ENCODE data around the gene SHFL. TPM values are rescaled to one million over a fixed set of nuclear protein-coding genes. Genes with fewer than 3 reads are reported as not detected.

The SHFL gene
- polyA plus RNA-seq, 4 donors = 21.2 to 34.3 (median 27.5) TPM

DNA sequence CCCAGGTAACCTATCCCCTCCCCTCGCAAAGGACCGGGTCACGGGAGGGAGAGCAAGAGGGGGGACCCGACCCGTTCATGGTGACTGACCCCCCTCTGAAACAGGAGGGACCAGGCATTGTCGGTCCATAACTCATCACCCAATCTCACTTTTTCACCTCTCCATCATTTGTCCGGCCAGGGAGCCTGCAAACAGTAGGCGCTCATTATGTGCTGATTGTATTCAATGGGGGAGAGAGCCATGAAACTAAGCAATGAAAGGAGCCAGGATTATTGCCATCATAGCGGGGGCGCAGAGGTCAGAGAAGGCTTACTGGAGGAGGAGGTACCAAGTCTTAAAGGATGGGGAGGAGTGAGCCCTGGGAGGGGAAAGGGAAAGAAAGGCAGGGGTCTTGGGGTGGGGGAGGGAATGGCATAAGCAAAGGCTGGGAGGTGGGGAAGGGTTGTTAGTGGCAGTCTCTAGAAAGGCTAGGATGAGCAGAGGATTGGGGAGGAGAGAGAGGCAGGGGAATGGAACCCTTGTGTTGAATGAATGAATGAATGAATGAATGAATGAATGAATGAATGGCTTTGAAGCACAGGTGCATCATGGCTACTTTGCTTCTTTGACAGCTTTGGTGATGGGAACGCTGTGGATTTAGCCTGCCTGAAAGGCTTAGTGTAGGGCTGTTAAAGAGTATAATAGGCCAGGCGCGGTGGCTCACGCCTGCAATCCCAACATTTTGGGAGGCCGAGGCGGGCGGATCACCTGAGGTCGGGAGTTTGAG, 1.4 kb downstream of the SHFL start:
- DNase-seq (ENCODE audit: low read depth in 4 of 4, low spot score in 2 of 4) = no peak

DNA sequence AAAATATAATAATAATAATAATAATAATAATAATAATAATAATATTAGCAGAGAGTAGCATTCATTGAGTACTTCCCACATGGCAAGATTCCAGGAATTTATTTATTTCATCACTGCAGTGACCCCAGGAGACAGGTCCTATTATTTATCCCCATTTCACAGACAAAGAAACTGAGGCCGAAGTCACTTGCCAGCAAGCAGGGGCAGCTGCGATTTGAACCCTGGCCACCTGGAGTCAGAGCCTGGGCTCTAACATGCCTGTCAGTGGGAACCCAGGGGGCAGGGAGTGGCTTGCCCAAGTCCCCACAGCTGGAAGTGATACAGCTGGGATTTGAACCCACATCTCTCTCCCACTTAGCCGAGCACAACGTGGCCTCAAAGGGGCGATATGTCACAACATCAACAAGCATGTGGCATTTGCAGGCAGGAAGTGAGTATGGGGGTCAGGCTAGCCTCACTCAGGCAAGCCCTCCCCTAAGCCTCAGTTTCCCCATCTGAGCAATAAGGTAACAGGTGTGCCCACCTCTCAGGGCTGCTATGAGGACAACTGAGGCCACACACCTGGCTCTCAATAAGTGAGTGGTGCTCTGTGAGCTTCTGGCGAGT, 2.9 kb downstream of the SHFL start:
- no peak for DNase-seq (ENCODE audit: low read depth in 4 of 4, low spot score in 2 of 4)

DNA sequence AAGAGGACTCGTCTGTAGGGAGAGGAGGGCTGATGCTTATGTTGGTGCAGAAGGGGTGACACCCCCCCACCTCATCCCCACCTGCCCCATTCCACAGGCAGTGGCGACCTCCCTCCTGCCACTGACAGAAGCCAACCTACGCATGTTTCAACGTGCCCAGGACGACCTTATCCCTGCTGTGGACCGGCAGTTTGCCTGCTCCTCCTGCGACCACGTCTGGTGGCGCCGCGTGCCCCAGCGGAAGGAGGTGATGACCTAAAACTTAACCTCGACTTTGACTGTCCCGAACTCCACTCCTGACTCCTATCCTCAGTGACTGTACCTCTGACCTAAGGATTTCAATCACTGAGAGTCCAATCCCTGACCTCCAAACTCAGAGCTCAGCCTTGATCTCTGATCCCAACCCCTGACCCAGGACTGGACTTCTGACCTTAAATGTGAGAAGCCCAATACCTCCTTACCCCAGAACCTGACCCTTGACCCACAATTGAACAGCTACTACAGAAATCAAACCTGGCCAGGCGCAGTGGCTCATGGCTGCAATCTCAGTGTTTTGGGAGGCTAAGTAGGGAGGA, 3.8 kb downstream of the SHFL start:
- no peak for DNase-seq (ENCODE audit: low read depth in 4 of 4, low spot score in 2 of 4)

DNA sequence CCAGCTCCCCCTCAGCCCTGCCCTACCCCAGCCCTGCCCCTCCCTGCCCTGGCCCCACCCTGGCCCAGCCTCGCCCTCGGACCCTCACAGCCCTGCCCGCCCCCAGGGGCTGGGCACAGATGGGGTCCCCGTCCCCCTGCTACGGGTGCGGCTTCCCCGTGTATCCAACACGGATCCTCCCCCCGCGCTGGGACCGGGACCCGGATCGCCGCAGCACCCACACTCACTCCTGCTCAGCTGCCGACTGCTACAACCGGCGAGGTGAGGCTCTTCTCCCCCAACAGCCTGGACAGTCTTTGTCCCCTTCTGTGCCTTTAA, 5.2 kb downstream of the SHFL start:
- no peak for DNase-seq (ENCODE audit: low read depth in 4 of 4, low spot score in 2 of 4)

DNA sequence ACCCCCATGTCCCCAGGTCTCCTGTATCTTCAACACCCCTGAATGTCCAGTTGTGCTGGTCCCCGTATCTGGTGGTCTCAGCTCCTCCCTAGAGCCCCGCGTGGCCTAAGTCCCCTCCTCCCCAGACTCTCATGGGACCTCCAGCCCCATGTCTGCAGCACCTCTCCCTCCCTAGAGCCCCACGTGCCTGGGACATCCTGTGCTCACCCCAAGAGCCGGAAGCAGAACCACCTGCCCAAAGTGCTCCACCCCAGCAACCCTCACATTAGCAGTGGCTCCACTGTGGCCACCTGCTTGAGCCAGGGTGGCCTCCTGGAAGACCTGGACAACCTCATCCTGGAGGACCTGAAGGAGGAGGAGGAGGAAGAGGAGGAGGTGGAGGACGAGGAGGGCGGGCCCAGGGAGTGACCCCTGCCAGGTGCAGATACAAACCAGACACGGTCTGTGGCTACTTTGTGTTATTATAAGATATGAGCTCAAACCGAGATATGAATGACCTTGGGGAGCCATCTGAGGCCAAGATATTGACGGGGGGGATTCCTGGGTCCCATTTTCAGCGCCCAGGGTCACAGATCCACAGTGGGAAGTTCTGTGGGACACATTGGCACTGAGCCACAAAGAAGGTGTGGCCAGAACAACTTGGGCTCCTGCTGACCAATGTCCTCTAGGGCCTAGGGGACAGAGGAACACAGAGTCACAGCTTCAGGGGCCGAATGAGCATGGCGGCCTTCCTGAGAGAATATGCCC, 6.0 kb downstream of the SHFL start:
- DNase-seq (ENCODE audit: low read depth in 4 of 4, low spot score in 2 of 4) = no peak

DNA sequence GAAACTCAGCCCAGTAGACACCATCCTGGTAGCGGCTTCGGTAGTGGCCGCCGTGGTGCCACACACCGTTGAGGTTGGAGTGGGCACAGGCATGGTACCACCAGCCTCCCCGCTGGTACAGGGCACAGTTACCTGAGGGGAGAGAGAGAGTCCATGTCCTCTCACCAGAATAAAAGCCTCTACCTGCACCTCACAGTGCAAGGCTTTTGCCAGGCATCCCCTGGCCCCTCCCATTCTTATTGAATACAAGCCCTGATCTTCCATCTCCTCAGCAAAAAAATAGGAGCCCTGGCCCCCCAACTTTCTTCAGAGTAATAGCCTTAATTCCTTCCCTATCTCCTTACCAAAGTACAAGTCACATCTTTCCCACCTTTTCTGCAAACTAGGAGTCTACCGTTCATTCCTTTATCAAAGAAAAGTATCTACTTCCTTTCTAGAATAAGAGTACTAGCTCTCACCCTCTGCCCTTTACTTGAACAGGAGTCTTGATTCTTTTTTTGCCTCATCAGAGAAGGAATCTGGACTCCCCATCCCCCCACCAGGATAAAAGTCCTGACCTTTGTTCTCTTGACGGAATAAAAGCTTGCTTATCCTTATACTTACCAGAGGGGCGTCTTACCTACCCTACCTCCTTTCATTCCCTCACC, 6.7 kb downstream of the SHFL start:
- DNase-seq (ENCODE audit: low read depth in 4 of 4, low spot score in 2 of 4) = no peak

DNA sequence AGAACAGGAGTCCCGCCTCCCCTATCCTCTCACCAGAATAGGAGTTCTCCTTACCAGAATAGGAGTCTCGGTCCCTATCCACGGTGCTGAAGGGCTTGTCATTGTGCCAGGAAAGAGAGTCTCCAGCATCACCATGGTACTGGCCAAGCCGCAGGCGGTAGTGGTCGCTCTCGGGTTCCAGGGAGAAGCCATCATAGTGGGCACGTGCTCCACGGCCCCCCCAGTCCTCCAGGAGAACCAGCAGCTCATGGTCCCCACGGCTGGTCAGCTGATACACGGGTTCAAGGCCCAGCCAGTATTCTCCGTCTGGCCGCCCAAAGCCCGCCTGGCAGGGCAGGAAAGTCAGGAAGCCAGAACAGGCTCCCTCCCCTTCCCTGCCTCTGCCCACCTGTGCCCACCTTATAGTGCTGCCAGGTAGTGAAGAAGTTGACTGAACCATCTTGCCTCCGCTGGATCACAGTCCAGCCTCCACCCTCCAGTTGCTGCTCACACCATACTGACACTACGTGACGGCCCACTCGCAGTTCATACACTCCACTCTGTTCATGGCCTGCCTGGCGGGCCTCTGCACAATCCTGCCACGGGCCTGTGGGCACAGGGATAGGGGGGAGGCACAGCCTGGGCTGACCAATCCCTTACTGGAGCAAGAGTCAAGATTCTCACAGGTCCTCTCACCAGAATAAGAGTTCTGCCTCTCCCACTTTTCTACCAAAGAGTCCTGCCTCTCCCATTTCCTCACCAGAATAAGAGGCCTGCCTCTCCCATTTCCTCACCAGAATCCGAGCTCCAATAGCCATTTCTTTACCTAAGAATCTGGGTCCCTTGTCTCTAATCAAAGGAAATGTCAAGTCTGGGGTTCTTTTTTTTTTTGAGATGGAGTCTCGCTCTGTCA, 7.4 kb downstream of the SHFL start:
- DNase-seq (ENCODE audit: low read depth in 4 of 4, low spot score in 2 of 4) = no peak

DNA sequence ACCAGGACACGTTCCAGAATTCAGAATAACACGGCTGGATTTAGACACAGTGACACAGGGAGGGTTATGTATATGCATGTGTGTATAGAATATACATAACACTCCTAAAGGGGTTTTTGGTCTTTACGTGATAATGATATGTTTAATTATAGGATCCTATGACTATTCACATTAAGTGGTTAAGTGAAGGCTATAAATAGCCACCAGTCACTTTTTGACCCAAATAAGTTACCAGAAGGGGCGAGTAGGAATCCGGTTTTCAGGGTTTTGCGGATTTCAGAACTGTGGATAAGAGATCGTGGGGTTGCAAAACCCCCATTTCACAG, 9.5 kb downstream of the SHFL start:
- no peak for DNase-seq (ENCODE audit: low read depth in 4 of 4, low spot score in 2 of 4)

DNA sequence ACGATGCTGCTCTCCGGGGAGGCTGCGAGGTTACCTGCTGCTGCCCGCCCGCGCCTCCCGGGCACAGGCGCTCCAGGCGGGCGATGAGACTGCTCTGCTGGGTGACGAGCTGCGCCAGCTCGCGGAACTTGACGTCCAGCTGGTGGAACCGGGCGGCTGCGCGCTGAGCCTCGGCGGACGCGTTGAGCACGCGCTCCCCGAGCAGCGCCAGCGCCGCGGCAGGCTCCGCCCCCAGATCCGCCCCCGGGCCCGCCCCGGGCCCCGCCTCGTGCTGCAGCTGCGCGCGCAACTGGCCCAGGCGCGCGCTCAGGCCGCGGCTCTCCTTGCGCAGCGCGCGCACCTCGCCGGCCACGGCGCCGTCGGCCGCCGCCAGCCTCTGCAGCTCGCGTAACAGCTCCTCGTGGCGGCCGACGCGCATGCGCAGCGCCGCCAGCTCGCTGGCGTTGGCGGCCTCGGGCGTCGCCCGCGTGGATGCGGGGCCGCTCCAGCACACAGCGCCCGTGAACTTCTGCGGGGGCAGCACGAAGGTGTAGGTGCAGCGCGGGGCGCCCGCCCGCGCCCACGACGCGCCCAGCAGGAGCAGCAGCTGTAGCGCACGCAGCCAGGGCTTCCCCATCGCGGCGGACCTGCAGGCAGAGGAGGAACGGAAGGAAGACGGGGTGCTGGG, 10.0 kb downstream of the SHFL start:
- DNase-seq (ENCODE audit: low read depth in 4 of 4, low spot score in 2 of 4) = peak in 3 of 4 donors; percentile 71 to 79 (median 78)

DNA sequence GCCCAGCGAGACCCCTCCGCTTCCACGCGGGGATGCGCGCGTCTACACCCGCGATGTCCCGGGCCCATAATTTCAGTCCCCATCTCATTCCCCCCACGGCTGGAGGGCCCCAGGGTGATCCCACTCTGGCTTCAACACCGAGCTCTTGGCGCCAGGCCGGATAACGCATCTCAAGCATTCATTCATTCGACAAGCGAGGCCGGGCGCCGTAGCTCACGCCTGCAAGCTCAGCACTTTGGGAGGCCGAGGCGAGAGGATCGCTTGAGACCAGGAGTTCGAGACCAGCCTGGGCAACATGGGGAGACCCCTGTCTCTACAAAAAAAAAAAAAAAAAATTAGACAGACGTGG, 10.5 kb downstream of the SHFL start:
- no peak for DNase-seq (ENCODE audit: low read depth in 4 of 4, low spot score in 2 of 4)

DNA sequence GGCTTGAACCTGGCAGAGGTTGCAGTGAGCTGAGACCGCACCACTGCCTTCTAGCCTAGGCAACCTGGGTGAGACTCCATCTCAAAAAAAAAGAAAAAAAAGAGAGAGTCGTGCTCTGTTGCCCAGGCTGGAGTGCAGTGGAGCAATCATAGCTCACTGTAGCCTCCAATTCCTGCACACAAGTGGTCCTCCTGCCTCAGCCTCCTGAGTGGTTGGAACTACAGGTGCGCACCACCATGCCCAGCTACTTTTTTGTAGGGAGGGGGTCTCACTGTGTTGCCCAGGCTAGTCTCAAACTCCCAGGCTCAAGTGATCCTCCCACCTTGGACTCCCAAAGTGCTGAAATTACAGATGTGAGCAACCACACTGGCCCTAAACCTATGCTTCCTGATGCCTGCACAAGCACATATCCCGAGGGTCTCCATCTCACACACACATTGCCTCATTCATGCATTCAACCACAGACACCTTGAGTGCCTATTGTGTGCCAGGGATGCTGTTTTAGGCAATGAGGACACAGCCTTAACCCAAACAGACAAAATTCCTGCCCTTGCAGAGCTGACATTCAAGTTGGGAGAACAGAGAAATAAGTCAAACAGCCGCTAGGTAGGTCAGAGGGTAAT, 14.2 kb downstream of the SHFL start:
- DNase-seq (ENCODE audit: low read depth in 4 of 4, low spot score in 2 of 4) = no peak

DNA sequence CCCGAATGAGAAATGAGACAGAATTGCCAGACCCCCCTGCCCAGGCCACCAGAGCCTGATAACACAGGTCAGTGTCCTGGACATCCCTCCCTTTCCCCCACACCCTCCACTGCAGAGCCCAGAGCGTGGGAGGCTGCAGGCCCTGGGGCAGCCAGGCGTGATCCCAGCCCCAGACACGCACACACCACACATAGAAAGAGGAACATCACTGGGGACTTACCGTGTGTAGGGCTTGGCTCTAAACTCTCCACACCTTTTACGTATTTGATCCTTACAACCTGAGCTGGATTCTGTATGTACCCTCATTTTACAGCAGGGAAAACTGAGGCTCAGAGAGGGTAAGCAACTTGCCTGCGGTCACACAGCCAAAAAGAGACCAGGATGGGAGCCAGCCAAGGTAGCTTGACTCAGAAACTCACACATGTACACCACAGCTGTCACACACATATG, 16.7 kb downstream of the SHFL start:
- no peak for DNase-seq (ENCODE audit: low read depth in 4 of 4, low spot score in 2 of 4)

DNA sequence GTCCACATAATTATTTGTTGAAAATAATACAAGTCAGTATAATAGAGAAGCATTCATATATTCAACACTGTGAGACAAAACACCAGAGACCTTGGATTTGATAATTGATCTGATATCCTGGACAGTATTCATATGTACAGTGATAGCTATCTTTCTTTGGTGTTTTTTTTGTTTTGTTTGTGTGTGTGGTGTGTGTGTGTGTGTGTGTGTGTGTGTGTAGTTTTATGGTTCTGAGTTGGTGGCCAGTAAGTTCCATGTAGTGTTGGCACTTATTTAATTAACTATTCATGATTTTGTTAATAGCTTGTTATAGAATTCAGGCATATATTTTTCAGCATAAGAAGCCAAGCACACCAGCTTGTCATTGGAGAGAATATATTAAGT, 18.0 kb downstream of the SHFL start:
- DNase-seq (ENCODE audit: low read depth in 4 of 4, low spot score in 2 of 4) = no peak

DNA sequence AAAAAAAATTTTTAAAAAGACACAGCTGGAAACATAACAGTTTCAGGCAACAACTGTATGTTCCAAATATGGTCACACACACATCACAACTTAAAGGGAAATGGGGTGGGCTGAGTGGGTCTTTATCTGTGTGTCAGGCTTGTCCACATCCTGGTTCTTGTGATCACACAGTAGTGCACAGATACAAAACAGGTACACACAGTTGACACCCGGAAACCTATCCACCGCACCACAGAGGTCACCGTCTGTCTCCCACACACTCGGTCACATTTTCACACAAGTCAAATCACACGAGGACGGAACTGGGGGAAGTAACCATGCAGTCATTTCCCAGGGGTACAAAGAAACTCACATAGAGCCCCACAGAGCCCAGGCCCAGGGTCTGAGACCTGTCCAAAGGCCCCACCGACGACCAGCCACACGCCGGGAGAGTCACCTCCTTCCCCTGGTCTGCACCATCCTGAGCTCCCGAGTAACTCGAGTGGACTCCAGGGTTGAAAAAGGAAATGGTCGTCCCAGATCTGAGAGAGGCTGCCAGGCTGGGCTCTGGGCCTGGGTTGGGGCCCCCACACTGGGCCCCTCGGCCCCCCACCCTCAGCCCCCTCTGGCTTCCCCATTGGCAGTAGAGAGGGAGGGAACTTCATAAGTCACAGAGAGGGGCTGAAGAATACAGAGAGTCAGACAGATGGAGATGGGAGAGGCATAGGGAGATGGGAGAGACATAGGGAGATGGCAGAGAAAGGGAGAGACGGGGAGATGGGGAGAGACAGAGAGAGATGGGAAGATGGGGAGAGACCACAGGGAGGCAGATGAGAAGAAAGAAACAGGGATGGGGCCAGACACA, 18.8 kb downstream of the SHFL start:
- no peak for DNase-seq (ENCODE audit: low read depth in 4 of 4, low spot score in 2 of 4)

DNA sequence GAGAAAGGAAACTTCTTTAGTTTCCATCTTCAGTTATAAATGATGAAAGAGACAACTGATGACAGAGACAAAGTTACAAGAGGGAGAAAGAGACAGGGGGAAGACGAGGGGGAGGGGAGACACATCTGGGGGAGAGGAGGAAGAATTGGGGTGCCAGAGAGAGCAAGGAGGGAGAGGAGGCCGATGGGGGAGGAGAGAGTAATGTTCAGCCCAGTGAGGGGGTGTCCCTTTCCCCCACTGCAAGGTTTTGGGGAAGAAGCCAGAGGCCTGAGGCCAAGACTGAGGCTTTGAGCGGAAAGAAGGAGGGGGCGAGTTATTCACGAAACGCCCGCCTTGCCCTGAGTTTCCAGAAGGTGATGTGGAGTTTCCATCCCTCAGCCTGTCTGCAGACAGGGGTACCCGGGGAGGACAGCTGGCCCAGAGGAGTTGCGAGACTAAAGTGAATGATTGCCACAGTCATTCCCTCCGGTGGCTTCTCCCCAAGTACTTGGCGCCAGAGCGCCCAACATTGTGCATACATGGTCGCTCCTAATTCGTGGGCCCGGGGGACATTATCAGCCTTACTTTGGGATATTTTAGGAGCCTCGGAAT, 19.5 kb downstream of the SHFL start:
- DNase-seq (ENCODE audit: low read depth in 4 of 4, low spot score in 2 of 4) = no peak

DNA sequence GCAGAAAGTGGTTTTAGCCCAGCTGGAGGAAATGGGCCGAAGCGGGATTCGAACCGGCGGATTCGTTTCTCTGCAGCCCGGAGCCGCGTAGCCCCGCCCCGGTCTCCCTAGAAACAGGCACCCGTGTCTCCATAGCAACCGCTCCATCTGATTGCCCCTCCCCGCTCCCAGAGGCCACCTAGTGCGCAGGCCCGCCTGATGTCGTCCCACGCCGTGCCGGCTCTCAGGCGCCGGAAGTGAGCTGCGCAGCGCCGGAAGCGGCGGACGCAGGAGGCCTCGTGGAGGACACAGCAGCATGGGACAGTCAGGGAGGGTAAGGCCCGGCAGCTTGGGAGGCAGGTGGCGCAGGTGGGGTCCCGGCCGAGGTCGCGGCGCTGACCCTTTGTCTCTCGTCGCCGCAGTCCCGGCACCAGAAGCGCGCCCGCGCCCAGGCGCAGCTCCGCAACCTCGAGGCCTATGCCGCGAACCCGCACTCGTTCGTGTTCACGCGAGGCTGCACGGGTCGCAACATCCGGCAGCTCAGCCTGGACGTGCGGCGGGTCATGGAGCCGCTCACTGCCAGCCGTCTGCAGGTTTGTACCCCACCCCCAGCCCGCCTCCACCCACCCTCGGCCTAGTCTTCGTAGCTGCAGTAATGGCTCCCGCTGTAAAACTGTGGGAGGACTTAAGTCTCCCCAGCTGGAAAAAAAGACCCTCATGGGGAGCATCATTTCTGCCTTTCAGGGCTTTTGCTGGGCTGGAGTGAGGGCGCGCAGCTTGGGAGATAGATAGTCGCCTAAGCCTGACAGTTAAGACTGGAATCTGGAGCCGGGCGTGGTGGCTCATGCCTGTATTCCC, 20.2 kb downstream of the SHFL start, which contains the start of gene PPAN:
Gene PPAN, plus strand, starts transcription at position 263 of the 837 bp plus-strand sequence. Its CDS starts 33 bp downstream, at position 296.
- peak; percentile 84 to 96 (median 94) for DNase-seq (ENCODE audit: low read depth in 4 of 4, low spot score in 2 of 4)

DNA sequence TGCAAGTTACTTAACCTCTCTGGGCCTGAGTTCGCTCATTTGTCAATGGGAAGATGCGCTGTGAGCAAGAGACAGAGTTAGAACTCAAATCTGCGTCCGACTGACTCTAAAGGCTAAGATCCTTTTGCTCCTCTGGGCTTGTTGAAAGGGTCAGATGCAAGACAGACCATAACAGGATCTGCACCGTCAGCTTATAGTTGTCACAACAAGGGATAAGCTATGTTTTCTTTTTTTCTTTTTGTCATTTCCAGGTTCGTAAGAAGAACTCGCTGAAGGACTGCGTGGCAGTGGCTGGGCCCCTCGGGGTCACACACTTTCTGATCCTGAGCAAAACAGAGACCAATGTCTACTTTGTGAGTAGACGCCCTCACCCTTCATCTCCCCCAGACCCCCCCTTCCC, 21.1 kb downstream of the SHFL start:
- no peak for DNase-seq (ENCODE audit: low read depth in 4 of 4, low spot score in 2 of 4)

Data from left renal cortex interstitium (tissue), 4 donors.